HEK293T (cell line): Measurements from ENCODE around the gene CYTH3.

Experiments
- ARNT ChIP-seq: fragments of 450-650 bp; IDR thresholded peaks from 2 replicates; pipeline ENCODE4 v1.6.1; 2017; ENCODE audit warnings: mild to moderate bottlenecking
- BHLHE40 ChIP-seq: fragments of 450-650 bp; IDR thresholded peaks from 2 replicates; pipeline ENCODE4 v1.6.1; 2016; ENCODE audit warnings: mild to moderate bottlenecking, moderate library complexity, borderline replicate concordance
- CTBP1 ChIP-seq: fragments of 450-650 bp; IDR thresholded peaks from 2 replicates; pipeline ENCODE4 v1.6.1; 2016; ENCODE audit warnings: borderline replicate concordance
- ELF4 ChIP-seq: fragments of 450-650 bp; IDR thresholded peaks from 2 replicates; pipeline ENCODE4 v1.6.1; 2017; ENCODE audit warnings: antibody characterized with exemption
- FOXA1 ChIP-seq: fragments of 450-650 bp; IDR thresholded peaks from 2 replicates; pipeline ENCODE4 v1.6.1; 2016; ENCODE audit warnings: mild to moderate bottlenecking
- FOXK2 ChIP-seq: fragments of 450-650 bp; IDR thresholded peaks from 2 replicates; pipeline ENCODE4 v1.6.1; 2016; ENCODE audit warnings: mild to moderate bottlenecking
- FOXM1 ChIP-seq: fragments of 450-650 bp; IDR thresholded peaks from 2 replicates; pipeline ENCODE4 v1.6.1; 2017; ENCODE audit warnings: mild to moderate bottlenecking, borderline replicate concordance
- HDGF ChIP-seq: fragments of 450-650 bp; IDR thresholded peaks from 2 replicates; pipeline ENCODE4 v1.6.1; 2017; ENCODE audit warnings: antibody characterized with exemption, borderline replicate concordance
- LEF1 ChIP-seq: fragments of 450-650 bp; IDR thresholded peaks from 2 replicates; pipeline ENCODE4 v1.6.1; 2017; ENCODE audit warnings: mild to moderate bottlenecking, borderline replicate concordance
- NFRKB ChIP-seq: fragments of 450-650 bp; IDR thresholded peaks from 2 replicates; pipeline ENCODE4 v1.6.1; 2016; ENCODE audit warnings: mild to moderate bottlenecking, moderate library complexity
- SP1 ChIP-seq: fragments of 450-650 bp; IDR thresholded peaks from 2 replicates; pipeline ENCODE4 v1.6.1; 2017
- SUZ12 ChIP-seq: fragments of 450-650 bp; IDR thresholded peaks from 2 replicates; pipeline ENCODE4 v1.6.1; 2016; ENCODE audit warnings: mild to moderate bottlenecking
- TARDBP ChIP-seq: fragments of 450-650 bp; IDR thresholded peaks from 2 replicates; pipeline ENCODE4 v1.6.1; 2016
- ZNF384 ChIP-seq: fragments of 450-650 bp; IDR thresholded peaks from 2 replicates; pipeline ENCODE4 v1.6.1; 2016

DNA sequence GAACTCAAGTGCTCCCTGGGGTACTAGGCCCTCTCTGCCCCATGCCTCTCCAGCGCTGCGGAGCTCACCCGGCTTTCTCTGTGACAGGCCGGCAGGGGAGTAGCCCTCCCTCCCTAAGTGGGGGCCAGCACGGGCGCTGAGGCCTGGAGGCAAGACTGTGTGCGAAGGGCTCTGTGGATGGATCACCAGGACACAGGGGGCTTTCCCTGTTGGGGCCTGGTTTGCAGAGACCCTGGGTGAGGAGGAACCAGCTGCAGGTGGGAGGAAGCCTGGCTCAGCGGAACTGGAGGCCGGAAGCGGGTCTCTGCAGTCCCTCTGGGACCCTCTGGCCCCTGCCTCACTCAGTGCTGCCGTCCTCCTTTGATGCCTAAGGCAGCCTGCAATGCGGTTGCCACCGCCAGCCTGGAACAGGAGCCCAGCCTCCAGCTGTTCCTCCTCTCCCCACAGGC is 106.0 kb downstream of the CYTH3 start:
- no peak for TF ChIP-seq ZNF384
- no peak for TF ChIP-seq BHLHE40
- TF ChIP-seq ELF4 = no peak
- no peak for TF ChIP-seq ARNT
- TF ChIP-seq FOXA1 = no peak
- no peak for TF ChIP-seq FOXK2
- TF ChIP-seq TARDBP = no peak
- no peak for TF ChIP-seq SP1
- no peak for TF ChIP-seq SUZ12
- TF ChIP-seq NFRKB = no peak
- TF ChIP-seq FOXM1 = no peak
- no peak for TF ChIP-seq CTBP1
- TF ChIP-seq HDGF = no peak
- TF ChIP-seq LEF1 = no peak
